ENCODE results near the gene ASTN2.

DNA sequence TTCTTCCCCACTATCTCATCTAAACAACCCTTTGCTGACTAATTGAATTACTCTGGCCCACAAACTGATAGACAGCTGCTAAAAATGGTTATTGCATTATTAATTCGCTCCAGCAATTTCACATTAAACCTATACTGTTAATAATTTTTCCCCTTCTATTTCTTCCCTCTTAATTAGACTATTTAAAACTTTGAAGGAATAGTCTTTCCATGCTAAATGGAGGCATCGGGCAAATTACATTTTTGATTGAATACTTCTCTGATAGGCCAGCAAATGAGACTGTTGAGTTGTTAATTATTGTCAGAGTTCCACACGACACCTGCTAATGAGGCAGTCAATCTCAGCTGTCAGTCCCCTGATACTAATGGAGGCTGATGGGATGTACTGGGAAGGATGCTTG, 485.2 kb downstream of the ASTN2 start:
- TF ChIP-seq, protein P1, sequence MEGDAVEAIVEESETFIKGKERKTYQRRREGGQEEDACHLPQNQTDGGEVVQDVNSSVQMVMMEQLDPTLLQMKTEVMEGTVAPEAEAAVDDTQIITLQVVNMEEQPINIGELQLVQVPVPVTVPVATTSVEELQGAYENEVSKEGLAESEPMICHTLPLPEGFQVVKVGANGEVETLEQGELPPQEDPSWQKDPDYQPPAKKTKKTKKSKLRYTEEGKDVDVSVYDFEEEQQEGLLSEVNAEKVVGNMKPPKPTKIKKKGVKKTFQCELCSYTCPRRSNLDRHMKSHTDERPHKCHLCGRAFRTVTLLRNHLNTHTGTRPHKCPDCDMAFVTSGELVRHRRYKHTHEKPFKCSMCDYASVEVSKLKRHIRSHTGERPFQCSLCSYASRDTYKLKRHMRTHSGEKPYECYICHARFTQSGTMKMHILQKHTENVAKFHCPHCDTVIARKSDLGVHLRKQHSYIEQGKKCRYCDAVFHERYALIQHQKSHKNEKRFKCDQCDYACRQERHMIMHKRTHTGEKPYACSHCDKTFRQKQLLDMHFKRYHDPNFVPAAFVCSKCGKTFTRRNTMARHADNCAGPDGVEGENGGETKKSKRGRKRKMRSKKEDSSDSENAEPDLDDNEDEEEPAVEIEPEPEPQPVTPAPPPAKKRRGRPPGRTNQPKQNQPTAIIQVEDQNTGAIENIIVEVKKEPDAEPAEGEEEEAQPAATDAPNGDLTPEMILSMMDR (IDR thresholded peaks at IDR 0.05; ENCODE audit: low read length) = no peak
- TF ChIP-seq EZH2phosphoT487 (IDR thresholded peaks at IDR 0.05; ENCODE audit: low read length) (no peak), EZH2 (optimal IDR thresholded peaks at IDR 0.05; ENCODE audit: low read depth, low read length) (no peak)

Data from MM.1S (cell line).